Glutamatergic neuron (in vitro differentiated cells): Measurements from ENCODE around the gene IKBKG. TPM values are rescaled to one million over a fixed set of nuclear protein-coding genes. Genes with fewer than 3 reads are reported as not detected.

Source experiments
- DNase-seq: peaks from one replicate; pipeline ENCODE4 v3.0.0; 2022
- H3K27ac Mint-ChIP-seq: one replicate; pipeline ENCODE4 v1.8.0; 2020; ENCODE audit warnings: mild to moderate bottlenecking, mixed read lengths, inconsistent platforms; ENCODE audit not compliant: unreplicated experiment
- H3K27me3 Mint-ChIP-seq: one replicate; pipeline ENCODE4 v1.8.0; 2020; ENCODE audit warnings: mild to moderate bottlenecking, moderate library complexity, mixed read lengths, inconsistent platforms; ENCODE audit not compliant: unreplicated experiment
- H3K36me3 Mint-ChIP-seq: one replicate; pipeline ENCODE4 v1.8.0; 2020; ENCODE audit warnings: mild to moderate bottlenecking, mixed read lengths, inconsistent platforms; ENCODE audit not compliant: unreplicated experiment
- H3K4me1 Mint-ChIP-seq: one replicate; pipeline ENCODE4 v1.8.0; 2020; ENCODE audit warnings: mild to moderate bottlenecking, low read depth, mixed read lengths, inconsistent platforms; ENCODE audit not compliant: unreplicated experiment
- H3K4me3 Mint-ChIP-seq: one replicate; pipeline ENCODE4 v1.8.0; 2020; ENCODE audit warnings: mild to moderate bottlenecking, mixed read lengths, inconsistent platforms; ENCODE audit not compliant: unreplicated experiment
- H3K9me3 Mint-ChIP-seq: one replicate; pipeline ENCODE4 v1.8.0; 2020; ENCODE audit warnings: mild to moderate bottlenecking, moderate library complexity, mixed read lengths, inconsistent platforms; ENCODE audit not compliant: unreplicated experiment
- CTCF ChIP-seq: fragments of 200-600 bp; sonication (generic); IDR thresholded peaks from one replicate; pipeline ENCODE4 v1.5.0; 2021; ENCODE audit not compliant: partially characterized antibody, unreplicated experiment
- total RNA-seq: library from RNA; stranded (reverse); fragmentation: NEBNext Ultra II Directional; extraction: Animal tissue kit (Norgen Biotek cat#: 25700); gene quantifications from one replicate; pipeline ENCODE4 v1.2.1, GENCODE V29; 2021; ENCODE audit not compliant: unreplicated experiment

The IKBKG gene
- total RNA-seq, 1 donor from 2014 or later, result 27.6 TPM

- H3K27ac Mint-ChIP-seq, result no peak overlapping the region
- no peaks in the 10 kb centered on the region for H3K9me3 Mint-ChIP-seq
- no peak for TF ChIP-seq CTCF
- H3K27me3 Mint-ChIP-seq, result peaks cover 3% of the 10 kb centered on the region
- no peak overlapping the region for H3K4me3 Mint-ChIP-seq
- H3K4me1 Mint-ChIP-seq, result peaks cover 3% of the 10 kb centered on the region
- peaks cover 9% of the 10 kb centered on the region for H3K36me3 Mint-ChIP-seq
- DNase-seq, result no peak
Measured at GRCh38 chrX:154512879-154513553, 34.4 kb upstream of the IKBKG start.

GRCh38 chrX:154513716-154514115 lies 33.7 kb upstream of the IKBKG start:
- Mint-ChIP-seq H3K27ac (no peak overlapping the region), H3K4me1 (peaks cover 6% of the 10 kb centered on the region), H3K9me3 (no peaks in the 10 kb centered on the region), H3K27me3 (peaks cover under 1% of the 10 kb centered on the region), H3K4me3 (no peak overlapping the region), H3K36me3 (peaks cover 9% of the 10 kb centered on the region)
- TF ChIP-seq CTCF, result no peak
- DNase-seq, result no peak

DNA sequence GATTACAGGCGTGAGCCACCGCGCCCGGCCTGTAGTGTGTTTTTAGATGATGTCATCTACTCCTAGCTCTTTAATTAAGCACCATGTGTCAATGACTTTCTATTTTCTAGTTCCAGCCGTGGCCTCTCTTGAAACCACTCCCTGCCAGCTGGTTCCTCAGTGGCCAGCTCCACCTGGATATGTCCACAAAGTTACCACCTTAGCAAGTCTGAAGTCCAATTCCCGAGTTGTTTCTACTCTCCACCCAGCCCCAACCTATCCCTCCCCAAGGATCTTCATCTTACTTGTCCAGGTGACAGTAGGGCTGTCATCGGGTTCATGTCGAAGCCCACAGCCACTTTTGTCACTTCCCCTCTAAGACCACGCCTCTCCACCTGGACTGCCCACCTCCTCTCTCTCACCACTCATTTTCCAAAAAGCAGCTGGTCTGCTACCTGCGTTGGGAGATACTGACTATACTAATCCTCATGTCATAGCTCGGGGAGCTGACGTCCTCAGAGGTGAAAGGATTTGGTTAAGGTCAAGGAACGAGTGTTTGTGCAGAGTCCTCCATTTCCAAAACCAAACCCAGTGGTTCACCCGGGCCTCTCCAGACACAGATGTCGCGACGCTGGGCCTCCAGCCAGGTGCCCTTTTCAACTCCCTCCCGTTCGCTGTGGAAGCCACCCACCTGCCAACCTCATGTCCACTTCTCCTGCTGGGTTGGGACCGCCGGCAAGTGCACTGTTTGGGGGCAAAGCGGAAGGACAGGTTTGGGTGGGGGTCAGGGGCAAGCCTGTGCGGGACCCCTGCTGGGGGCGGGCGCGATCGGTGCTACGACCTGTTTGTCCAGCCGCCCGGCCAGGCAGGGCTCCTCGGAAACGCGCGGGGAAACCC lies 32.1 kb upstream of the IKBKG start:
- TF ChIP-seq CTCF, result no peak
- Mint-ChIP-seq H3K9me3 (no peaks in the 10 kb centered on the region), H3K36me3 (no peaks in the 10 kb centered on the region), H3K27ac (peak overlapping the region; percentile 64), H3K27me3 (no peaks in the 10 kb centered on the region), H3K4me3 (peak overlapping the region; percentile 83), H3K4me1 (peaks cover 6% of the 10 kb centered on the region)
- DNase-seq, result no peak

DNA sequence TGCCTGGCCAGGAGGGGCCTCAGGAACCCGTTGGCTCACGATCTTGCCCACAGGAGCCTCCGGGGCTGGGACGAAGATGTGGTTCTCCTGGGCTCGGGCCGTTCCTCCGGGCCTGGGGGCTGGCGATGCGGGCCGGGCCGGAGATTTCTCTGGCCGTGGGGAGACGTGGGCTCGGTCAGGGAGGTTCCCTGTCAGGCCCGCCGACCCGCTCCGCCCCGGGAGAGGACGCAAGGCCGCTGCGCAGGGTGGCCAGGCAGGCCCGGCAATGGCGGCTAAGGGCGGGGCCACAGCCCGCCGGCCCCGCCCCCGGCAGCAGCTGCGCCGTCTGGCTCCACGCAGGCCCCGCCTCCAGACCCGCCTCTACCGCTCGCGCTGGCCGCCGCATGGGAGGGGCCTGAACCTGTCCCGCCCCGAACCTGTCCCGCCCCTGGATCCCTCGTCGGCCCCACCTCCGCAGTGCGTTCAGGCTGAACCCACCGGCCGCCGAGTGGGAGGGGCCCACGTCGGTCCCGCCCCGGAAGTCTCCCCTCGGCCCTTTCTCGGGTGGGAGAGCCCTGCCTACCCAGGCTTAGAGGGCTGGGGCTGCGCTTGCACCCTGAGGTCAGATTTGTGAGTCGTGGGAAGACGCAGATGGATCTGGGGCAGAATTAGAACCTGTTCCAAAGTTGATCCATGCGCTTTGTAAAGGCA lies 31.3 kb upstream of the IKBKG start, which contains the start of gene FAM3A:
TSS of gene FAM3A (minus strand) at position 267 of the 690 bp plus-strand sequence. CDS start 460 bp downstream, outside the sequence.
- peak; percentile 93 for DNase-seq
- TF ChIP-seq CTCF, result no peak
- H3K27ac Mint-ChIP-seq, result peak within 1 kb of the TSS; percentile 86
- peaks cover 6% of the 10 kb centered on the region for H3K4me1 Mint-ChIP-seq
- no peaks in the 10 kb centered on the region for H3K36me3 Mint-ChIP-seq
- no peaks in the 10 kb centered on the region for H3K27me3 Mint-ChIP-seq
- peak within 1 kb of the TSS; percentile 87 for H3K4me3 Mint-ChIP-seq
- H3K9me3 Mint-ChIP-seq, result no peaks in the 10 kb centered on the region
